Measurements from ENCODE around the gene FBXW7.

DNA sequence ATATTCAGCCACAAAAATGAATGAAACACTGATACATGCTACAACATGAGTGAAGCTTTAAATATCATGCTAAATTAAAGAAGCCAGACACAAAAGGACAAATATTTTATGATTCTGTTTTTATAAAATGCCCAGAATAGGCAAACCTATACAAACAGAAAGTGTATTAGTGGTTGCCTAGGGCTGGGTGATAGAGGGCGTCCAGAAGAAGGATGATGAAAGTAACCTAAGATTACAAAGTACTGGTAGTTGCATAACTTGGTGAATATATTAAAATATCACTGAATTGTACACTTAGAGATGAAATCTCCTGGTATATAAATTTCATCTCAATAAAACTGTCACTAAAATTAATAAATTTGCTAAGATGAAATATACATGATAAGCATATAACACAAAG lies 67.5 kb downstream of the FBXW7 start:
- TF ChIP-seq, protein P1, sequence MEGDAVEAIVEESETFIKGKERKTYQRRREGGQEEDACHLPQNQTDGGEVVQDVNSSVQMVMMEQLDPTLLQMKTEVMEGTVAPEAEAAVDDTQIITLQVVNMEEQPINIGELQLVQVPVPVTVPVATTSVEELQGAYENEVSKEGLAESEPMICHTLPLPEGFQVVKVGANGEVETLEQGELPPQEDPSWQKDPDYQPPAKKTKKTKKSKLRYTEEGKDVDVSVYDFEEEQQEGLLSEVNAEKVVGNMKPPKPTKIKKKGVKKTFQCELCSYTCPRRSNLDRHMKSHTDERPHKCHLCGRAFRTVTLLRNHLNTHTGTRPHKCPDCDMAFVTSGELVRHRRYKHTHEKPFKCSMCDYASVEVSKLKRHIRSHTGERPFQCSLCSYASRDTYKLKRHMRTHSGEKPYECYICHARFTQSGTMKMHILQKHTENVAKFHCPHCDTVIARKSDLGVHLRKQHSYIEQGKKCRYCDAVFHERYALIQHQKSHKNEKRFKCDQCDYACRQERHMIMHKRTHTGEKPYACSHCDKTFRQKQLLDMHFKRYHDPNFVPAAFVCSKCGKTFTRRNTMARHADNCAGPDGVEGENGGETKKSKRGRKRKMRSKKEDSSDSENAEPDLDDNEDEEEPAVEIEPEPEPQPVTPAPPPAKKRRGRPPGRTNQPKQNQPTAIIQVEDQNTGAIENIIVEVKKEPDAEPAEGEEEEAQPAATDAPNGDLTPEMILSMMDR (conservative IDR thresholded peaks at IDR 0.05; ENCODE audit: low read depth, low read length): no peak
- TF ChIP-seq EZH2 (IDR thresholded peaks at IDR 0.05; ENCODE audit: borderline replicate concordance, low read depth, low read length, poor library complexity, severe bottlenecking): no peak
